Lung (tissue), 12 donors: ENCODE measurements around the gene CUL7. TPM values are rescaled to one million over a fixed set of nuclear protein-coding genes. Genes with fewer than 3 reads are reported as not detected.

Experiments used
- ATAC-seq: fragments of 200-7000 bp; cut with Tn5 transposase; one replicate; pipeline ENCODE4 v1.9.1; 2020; ENCODE audit warnings: moderate number of reproducible peaks; ENCODE audit not compliant: insufficient read depth, low FRiP score
- DNase-seq, 3 donors: peaks; one replicate each; pipeline ENCODE4 v3.0.0-alpha.2; 2013 to 2017
- H3K27ac ChIP-seq, 2 donors: one replicate each; pipeline ENCODE4 v1.5.1; 2013; ENCODE audit warnings: mild to moderate bottlenecking in 2 of 2, moderate library complexity in 2 of 2, control low read depth in 1 of 2, inconsistent platforms in 1 of 2, low read depth in 1 of 2, low read length in 1 of 2
- H3K27me3 ChIP-seq, 3 donors: one replicate each; pipeline ENCODE4 v1.5.1; 2013; ENCODE audit warnings: low read length in 2 of 3; ENCODE audit not compliant: control insufficient read depth in 3 of 3, insufficient read depth in 3 of 3
- H3K36me3 ChIP-seq, 4 donors: one replicate each; pipeline ENCODE4 v1.5.1; 2013; ENCODE audit warnings: low read length in 4 of 4, mild to moderate bottlenecking in 1 of 4, moderate library complexity in 1 of 4; ENCODE audit not compliant: control insufficient read depth in 4 of 4, insufficient read depth in 4 of 4
- H3K4me1 ChIP-seq, 5 donors: one replicate each; pipeline ENCODE4 v1.5.1; 2013; ENCODE audit warnings: low read length in 5 of 5, mild to moderate bottlenecking in 2 of 5, moderate library complexity in 1 of 5; ENCODE audit not compliant: control insufficient read depth in 5 of 5, insufficient read depth in 5 of 5
- H3K4me3 ChIP-seq: one replicate; pipeline ENCODE4 v1.5.1; 2013; ENCODE audit warnings: mild to moderate bottlenecking, control low read depth, moderate library complexity
- H3K9ac ChIP-seq, 2 donors: one replicate each; pipeline ENCODE4 v1.5.1; 2013; ENCODE audit warnings: low read length in 2 of 2, control low read depth in 1 of 2; ENCODE audit not compliant: insufficient read depth in 1 of 2
- H3K9me3 ChIP-seq, 4 donors: one replicate each; pipeline ENCODE4 v1.5.1; 2013; ENCODE audit warnings: low read length in 3 of 4, mild to moderate bottlenecking in 1 of 4, moderate library complexity in 1 of 4; ENCODE audit not compliant: control insufficient read depth in 4 of 4, insufficient read depth in 3 of 4
- CTCF ChIP-seq: IDR thresholded peaks from 2 replicates; pipeline ENCODE4 v1.5.1; 2012; ENCODE audit warnings: mild to moderate bottlenecking; ENCODE audit errors: control extremely low read depth, extremely low read depth
- WGBS, 2 donors: extraction: QIAGEN DNeasy Blood & Tissue Kit; methylation state at CpG; one replicate each; pipeline ENCODE4 v1.1.7; 2013; 5-methylcytosine and 5-hydroxymethylcytosine counted together
- polyA plus RNA-seq, 2 donors: library from polyadenylated mRNA; stranded (reverse); fragments of 200-250 nt; gene quantifications; one replicate each; pipeline ENCODE4 v1.2.1, GENCODE V29; 2013
- total RNA-seq, 2 donors: library from RNA; depleted of rRNA in 1 of 2; stranded (reverse); fragments of >200 nt in 1 of 2; gene quantifications; one replicate each; pipeline ENCODE4 v1.2.1, GENCODE V29; 2014 to 2021
- donor health status: control.
- donor health status: control.
- donor health status: Bipolar disorder and iron deficiency.
- donor health status: healthy.
- donor health status: DM: yes; HTN: yes; CAD: no.

The CUL7 gene
- total and polyA plus RNA-seq, 4 donors, result 8.2 to 23.6 (median 15.2) TPM

- TF ChIP-seq CTCF, result no peak
- Histone ChIP-seq H3K27ac (no peak overlapping the region), H3K4me1 (peaks cover 7 to 33% (median 20%) of the 10 kb centered on the region in 5 donors), H3K9me3 (no peaks in the 10 kb centered on the region), H3K36me3 (peaks cover 11 to 35% (median 22%) of the 10 kb centered on the region in 4 donors), H3K4me3 (no peak overlapping the region), H3K27me3 (no peaks in the 10 kb centered on the region), H3K9ac (no peak overlapping the region)
- DNase-seq (no peak), ATAC-seq (no peak)
- 95 to 98% methylated on average over 2 of the region's 2 CpGs for WGBS, 2 donors
Observed at GRCh38 chr6:43019152-43019551, 34.5 kb downstream of the CUL7 start.

GRCh38 chr6:43016943-43017334, 36.7 kb downstream of the CUL7 start:
- Histone ChIP-seq H3K27me3 (no peaks in the 10 kb centered on the region), H3K9me3 (no peaks in the 10 kb centered on the region), H3K4me1 (peaks cover 7 to 44% (median 25%) of the 10 kb centered on the region in 5 donors), H3K9ac (no peak overlapping the region), H3K4me3 (no peak overlapping the region), H3K36me3 (peaks cover 11 to 38% (median 22%) of the 10 kb centered on the region in 4 donors), H3K27ac (peak overlapping the region; percentile 11 to 21)
- no peak for DNase-seq
- 90 to 93% methylated on average over 12 of the region's 12 CpGs for WGBS, 2 donors
- no peak for TF ChIP-seq CTCF
- ATAC-seq, result no peak

GRCh38 chr6:43016176-43016942, 37.3 kb downstream of the CUL7 start:
- peak overlapping the region; percentile 21 to 29 for H3K27ac ChIP-seq
- peaks cover 7 to 44% (median 25%) of the 10 kb centered on the region in 5 donors for H3K4me1 ChIP-seq
- no peaks in the 10 kb centered on the region for H3K27me3 ChIP-seq
- no peak overlapping the region for H3K4me3 ChIP-seq
- H3K9me3 ChIP-seq, result no peaks in the 10 kb centered on the region
- ATAC-seq (no peak), DNase-seq (no peak)
- peak overlapping the region in 1 of 2 donors; percentile 29 for H3K9ac ChIP-seq
- TF ChIP-seq CTCF, result no peak
- whole genome bisulfite sequencing, 2 donors, result 68 to 73% methylated on average over 7 of the region's 7 CpGs
- H3K36me3 ChIP-seq, result peaks cover 11 to 38% (median 23%) of the 10 kb centered on the region in 4 donors
